HG03108 (cell line): Measurements from ENCODE around the gene TMEM208.

ENCODE experiments used
- ATAC-seq: cut with Tn5 transposase; IDR thresholded peaks from one replicate; pipeline ENCODE4 v1.9.1; 2021; ENCODE audit warnings: moderate library complexity; ENCODE audit not compliant: unreplicated experiment

The TMEM208 gene

DNA sequence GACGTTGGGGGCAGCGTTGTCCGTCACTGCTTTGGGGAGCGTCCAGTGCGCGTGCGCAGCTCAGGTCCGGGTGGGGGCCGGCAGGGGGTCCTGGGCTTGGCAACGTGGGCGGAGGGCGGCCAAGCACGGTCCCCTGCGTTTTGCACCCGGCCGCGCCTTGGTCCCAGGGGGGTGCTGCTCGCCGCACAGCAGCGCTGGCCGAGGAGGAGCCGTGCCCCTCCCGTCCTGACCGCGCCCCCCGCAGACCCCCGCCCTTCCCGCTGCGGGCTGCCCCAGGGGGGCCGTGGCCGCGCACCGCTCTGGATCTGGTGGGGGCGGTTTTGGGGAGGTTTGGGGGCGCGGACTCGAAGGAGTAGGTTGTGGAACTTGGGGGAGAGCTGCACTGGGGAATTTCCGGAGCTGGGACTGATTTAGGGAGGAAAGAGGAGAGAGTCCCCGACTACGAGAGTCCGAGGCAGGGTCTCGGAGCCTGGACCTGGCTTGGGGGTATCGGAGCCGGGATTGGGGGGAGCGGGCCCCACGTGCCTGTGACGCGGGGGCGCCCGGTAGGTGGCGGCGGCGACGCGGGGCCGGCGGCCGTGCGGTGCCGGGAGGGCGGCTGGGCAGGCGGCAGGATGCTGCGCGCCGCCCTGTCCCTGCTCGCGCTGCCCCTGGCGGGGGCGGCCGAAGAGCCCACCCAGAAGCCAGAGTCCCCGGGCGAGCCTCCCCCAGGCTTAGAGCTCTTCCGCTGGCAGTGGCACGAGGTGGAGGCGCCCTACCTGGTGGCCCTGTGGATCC, 21.7 kb downstream of the TMEM208 start, which contains the start of gene SLC9A5:
TSS of gene SLC9A5 (plus strand) at position 579 of the 777 bp plus-strand sequence. CDS start at position 615, 36 bp downstream.
- ATAC-seq: no peak

GRCh38 chr16:67249178-67250044, 22.5 kb downstream of the TMEM208 start:
- ATAC-seq: no peak

DNA sequence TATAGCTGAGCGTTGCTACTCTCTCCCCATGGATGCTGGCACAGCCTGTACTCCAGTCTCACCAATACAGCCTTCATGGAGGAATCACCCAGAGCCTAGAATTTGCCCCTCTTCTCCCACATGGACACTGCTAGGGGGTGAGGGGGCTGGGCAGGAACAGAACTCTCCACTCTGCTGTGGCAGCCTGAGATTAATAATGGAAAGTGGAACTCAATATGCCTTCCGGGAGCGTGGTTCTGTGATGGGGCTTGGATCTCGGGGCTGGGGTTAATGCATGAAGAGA, 23.1 kb downstream of the TMEM208 start:
- ATAC-seq: no peak

DNA sequence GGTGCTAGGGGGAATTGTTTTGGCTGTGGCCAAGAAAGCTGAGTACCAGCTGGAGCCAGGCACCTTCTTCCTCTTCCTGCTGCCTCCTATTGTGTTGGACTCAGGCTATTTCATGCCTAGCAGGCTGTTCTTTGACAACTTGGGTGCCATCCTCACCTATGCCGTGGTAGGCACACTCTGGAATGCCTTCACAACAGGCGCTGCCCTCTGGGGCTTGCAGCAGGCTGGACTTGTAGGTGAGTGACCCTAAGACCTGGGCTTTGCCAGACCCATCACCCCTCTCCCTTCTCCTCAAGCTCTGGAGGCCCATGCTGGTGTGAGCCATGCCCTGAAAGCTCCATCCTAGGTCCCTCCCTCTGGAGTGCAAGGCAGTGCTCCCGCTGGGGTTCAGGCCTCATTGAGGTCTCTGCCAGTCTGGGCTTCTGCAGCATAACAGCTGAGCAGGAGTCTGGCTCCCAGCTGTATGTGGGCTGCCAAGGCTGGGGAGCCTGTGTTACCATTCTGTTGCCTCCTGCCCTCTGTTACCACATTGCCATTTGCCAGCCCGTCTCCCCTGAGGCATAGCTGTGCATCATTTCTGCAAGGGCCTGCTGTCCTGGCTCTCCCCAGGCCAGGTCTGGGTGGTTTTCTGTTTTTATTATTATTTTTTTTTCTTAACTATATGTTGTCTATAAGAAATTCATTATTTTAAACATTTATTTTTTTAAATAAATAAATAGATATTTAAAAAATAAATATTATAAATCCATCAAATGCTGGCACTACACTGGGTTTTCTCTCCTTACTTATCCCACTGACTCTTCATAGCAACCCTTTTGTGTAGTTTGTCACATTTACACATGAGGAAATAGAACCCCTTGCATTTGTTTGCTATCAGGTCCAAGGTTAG, 25.9 kb downstream of the TMEM208 start:
- ATAC-seq: no peak

DNA sequence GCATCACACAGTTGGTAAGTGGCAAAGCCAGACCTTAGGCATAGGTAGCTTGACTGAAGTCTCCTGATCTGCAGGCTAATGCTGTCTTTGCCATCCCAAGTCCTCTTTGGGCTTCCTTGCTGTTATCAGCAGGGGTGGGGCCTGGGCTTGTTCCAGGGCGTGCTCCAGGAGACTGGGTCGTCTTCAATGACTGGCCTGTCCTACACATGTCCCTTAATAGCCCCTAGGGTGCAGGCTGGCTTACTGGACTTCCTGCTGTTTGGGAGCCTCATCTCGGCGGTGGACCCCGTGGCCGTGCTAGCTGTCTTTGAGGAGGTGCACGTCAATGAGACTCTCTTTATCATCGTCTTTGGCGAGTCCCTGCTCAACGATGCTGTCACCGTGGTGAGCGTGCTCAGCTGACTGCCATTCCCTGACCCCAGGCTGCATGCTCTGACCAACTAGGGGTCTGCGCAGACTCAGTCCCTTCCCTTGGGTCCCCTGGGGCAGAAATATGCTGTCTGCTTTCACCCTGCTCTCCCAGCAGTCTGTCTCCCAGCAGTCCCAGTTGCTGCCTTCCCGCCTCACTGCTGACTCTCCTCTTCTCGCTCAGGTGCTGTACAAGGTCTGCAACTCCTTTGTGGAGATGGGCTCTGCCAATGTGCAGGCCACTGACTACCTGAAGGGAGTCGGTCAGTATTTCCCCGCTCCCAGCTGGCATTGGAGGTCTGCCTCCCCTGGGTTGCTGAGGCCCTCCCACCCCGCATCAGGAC, 28.0 kb downstream of the TMEM208 start:
- no peak for ATAC-seq

GRCh38 chr16:67255553-67256221, 28.8 kb downstream of the TMEM208 start:
- ATAC-seq: no peak

GRCh38 chr16:67256701-67257230, 29.8 kb downstream of the TMEM208 start:
- no peak for ATAC-seq

DNA sequence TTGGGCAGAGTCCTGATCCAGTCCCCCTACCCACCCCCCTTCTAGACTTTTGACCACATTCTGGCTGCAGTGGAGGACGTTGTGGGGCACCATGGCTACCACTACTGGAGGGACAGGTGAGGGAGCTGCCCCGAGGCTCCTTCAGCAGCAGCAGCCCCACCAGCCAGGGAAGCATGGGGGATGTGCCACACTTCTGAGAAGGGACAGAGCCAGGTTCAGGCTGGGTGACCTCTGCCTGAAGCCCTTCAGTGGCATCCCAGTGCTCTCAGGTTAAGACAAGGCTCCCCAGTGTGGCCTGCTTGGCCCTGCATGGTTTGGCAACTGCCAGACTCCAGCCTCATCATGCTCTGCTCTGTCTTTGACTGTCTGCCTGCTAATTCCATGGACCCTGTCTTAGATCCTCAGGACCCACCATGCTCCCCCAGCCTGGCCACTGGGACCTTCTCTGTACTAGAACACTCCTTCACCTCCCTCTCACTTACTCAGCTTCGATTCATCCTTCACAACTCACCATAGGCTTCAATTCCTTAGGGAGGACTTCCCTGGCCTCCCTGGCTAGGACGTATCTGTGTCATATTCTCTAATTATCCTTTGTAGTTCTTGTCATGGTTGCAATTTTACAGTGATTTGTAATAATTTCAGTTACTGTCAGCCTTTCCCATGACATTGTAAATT, 30.7 kb downstream of the TMEM208 start:
- ATAC-seq: no peak

- no peak for ATAC-seq
Observed at GRCh38 chr16:67258161-67258835, 31.4 kb downstream of the TMEM208 start.

- ATAC-seq: no peak
Observed at GRCh38 chr16:67259705-67260104, 32.8 kb downstream of the TMEM208 start.

DNA sequence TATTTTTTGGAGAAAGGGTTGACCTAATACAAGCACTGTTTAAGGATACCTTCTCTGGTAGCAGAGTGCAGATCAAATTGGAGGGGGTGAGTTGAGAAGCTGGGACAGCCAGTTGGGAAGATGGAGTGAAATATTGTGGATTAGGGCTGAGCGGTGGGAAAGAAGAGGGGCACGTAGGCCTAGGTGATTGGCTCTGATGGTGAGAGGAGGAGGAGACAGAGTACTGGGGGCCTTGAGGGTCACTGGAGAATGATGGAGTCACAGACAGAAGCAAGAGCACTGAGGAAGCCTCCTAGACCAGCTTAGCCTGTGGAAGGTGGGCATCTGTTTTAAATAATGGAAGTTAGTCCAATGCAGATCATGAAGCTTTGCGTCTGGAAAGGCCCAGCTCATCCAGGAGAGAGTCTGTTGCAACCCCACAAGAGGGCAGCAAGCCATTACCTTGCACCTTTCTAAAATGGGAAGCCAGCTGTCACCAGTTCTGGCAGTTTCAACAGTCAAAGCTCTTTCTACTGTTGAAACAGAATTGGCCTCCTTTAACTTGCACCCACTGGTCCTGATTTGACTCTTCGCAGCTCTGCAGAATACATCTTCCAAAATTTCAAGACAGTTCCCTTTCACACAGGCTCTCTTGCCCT, 33.6 kb downstream of the TMEM208 start:
- no peak for ATAC-seq

- ATAC-seq: no peak
Observed at GRCh38 chr16:67263201-67263600, 36.3 kb downstream of the TMEM208 start.

- no peak for ATAC-seq
Observed at GRCh38 chr16:67264277-67264676, 37.3 kb downstream of the TMEM208 start.

DNA sequence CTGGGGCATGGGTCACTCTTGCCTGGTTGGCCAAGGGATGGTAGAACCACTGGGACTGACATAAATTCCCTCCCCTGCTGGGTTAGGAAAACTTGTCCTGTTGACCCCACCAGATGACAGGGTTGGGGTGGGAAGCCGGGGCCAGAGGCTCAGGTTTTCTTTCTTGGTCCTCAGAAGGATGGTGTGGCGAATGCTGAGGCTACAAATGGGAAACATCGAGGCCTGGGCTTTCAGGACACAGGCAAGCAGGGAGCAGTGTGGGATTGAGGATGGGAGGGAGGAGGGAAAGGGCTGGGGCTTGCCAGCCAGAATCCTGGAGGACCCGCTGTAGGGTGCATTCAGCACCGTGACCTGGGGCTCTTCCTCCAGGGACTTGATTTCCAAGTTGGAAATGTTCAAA, 37.9 kb downstream of the TMEM208 start:
- no peak for ATAC-seq

- no peak for ATAC-seq
Observed at GRCh38 chr16:67265834-67266233, 38.9 kb downstream of the TMEM208 start.

GRCh38 chr16:67268136-67268579, 41.2 kb downstream of the TMEM208 start:
- no peak for ATAC-seq

- no peak for ATAC-seq
Observed at GRCh38 chr16:67269766-67270165, 42.8 kb downstream of the TMEM208 start.

DNA sequence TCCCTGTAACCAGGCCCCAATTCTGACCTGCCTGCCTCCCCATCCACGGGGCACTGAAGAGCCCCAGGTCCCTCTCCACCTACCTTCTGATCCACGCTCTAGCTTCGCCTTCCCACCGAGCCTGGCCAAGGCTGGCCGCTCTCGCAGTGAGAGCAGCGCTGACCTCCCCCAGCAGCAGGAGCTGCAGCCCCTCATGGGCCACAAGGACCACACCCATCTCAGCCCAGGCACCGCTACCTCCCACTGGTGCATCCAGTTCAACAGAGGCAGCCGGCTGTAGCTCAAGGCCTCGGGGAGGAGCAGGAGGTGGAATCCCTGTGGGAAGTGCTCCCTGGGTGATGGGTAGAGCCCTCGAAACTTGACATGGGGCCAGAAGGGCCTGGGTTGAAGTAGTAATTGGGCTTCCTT, 44.0 kb downstream of the TMEM208 start:
- ATAC-seq: no peak
